ENCODE measurements around the gene MT1G. TPM values are rescaled to one million over a fixed set of nuclear protein-coding genes. Genes with fewer than 3 reads are reported as not detected.

MT1G gene
- total RNA-seq, 4 donors from 2014 or later, result 41.1 to 87.7 (median 49.2) TPM; not detected in 1

DNA sequence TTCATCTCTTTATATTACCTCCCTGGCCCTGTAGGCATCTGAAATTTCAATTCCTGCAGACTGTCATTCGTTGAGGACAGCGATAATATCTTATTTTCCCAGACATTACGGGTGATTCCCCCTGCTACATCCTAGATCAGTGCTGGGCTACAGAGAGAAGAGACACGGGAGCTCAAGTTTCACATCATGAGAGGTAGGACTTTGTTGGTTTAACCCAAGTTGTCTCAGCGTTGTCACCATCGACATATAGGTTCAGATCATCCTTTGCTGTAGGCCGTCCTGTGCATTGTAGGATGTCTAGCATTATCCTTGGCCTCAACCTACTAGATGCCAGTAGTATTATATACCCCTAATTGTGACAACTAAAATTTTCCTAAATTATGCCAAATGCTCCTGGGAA, 33.7 kb upstream of the MT1G start:
- Histone ChIP-seq H3K4me1 (peaks cover 0 to 12% (median 0%) of the 10 kb centered on the region in 4 donors), H3K36me3 (no peaks in the 10 kb centered on the region), H3K27me3 (no peaks in the 10 kb centered on the region), H3K9me3 (peaks cover 0 to 9% (median 0%) of the 10 kb centered on the region in 4 donors), H3K27ac (peak overlapping the region in 2 of 4 donors; percentile 2 to 22), H3K4me3 (no peak overlapping the region)
- TF ChIP-seq, protein P1, sequence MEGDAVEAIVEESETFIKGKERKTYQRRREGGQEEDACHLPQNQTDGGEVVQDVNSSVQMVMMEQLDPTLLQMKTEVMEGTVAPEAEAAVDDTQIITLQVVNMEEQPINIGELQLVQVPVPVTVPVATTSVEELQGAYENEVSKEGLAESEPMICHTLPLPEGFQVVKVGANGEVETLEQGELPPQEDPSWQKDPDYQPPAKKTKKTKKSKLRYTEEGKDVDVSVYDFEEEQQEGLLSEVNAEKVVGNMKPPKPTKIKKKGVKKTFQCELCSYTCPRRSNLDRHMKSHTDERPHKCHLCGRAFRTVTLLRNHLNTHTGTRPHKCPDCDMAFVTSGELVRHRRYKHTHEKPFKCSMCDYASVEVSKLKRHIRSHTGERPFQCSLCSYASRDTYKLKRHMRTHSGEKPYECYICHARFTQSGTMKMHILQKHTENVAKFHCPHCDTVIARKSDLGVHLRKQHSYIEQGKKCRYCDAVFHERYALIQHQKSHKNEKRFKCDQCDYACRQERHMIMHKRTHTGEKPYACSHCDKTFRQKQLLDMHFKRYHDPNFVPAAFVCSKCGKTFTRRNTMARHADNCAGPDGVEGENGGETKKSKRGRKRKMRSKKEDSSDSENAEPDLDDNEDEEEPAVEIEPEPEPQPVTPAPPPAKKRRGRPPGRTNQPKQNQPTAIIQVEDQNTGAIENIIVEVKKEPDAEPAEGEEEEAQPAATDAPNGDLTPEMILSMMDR (IDR thresholded peaks at IDR 0.05), result no peak
- no peak for TF ChIP-seq POLR2A (IDR thresholded peaks at IDR 0.05)
- no peak for TF ChIP-seq EP300 (IDR thresholded peaks at IDR 0.05)
- WGBS, 2 donors, result 84 to 88% methylated on average over 7 of the region's 7 CpGs
- DNase-seq (ENCODE audit: low spot score in 2 of 2), result no peak

DNA sequence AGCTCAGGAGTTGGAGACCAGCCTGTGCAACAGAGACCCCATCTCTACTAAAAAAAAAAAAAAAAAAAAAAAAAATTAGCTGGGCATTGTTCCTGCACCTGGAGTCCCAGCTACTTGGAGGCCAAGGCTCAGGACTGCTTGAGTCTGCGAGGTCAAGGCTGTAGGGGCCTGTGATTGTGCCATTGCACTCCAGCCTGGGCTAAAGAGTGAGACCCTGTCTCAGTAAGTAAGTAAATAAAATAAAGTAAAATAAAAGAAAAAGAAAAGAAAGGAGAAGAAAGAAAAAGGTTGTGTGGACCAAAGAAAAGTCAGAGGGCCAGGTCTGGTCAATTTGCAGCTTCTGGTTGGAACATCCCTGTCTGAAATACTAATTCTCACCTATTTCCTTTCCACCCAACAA, 32.8 kb upstream of the MT1G start:
- Histone ChIP-seq H3K9me3 (peaks cover 0 to 9% (median 0%) of the 10 kb centered on the region in 4 donors), H3K4me1 (peaks cover 0 to 12% (median 0%) of the 10 kb centered on the region in 4 donors), H3K36me3 (no peaks in the 10 kb centered on the region), H3K4me3 (no peak overlapping the region), H3K27me3 (no peaks in the 10 kb centered on the region), H3K27ac (no peak overlapping the region)
- TF ChIP-seq, protein P1 (IDR thresholded peaks at IDR 0.05), result no peak
- no peak for TF ChIP-seq POLR2A (IDR thresholded peaks at IDR 0.05)
- no peak for TF ChIP-seq EP300 (IDR thresholded peaks at IDR 0.05)
- DNase-seq (ENCODE audit: low spot score in 2 of 2), result no peak
- WGBS, 2 donors, result 88 to 100% methylated on average over 1 of the region's 1 CpG

DNA sequence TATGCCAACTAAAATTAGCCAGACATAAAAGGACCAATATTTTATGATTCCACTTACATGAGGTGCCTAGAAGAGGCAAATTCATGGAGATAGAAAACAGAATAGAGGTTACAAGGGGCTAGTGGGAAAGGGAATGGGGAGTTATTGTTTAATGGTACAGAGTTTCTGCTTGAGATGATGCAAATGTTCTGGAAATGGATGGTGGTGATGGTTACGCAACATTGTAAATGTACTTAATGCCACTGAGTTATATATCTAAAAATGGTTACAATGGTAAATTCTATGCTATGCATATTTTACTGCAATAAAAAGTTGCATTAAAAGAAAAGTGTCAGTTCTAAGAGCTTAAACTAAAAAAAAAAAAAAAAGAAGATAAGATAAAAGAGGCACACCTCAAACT, 32.3 kb upstream of the MT1G start:
- DNase-seq (ENCODE audit: low spot score in 2 of 2), result no peak
- Histone ChIP-seq H3K4me1 (peaks cover 0 to 12% (median 0%) of the 10 kb centered on the region in 4 donors), H3K4me3 (no peak overlapping the region), H3K27ac (no peak overlapping the region), H3K9me3 (peaks cover 0 to 9% (median 0%) of the 10 kb centered on the region in 4 donors), H3K36me3 (no peaks in the 10 kb centered on the region), H3K27me3 (no peaks in the 10 kb centered on the region)
- WGBS, 2 donors, result 37 to 53% methylated on average over 1 of the region's 1 CpG
- TF ChIP-seq, protein P1 (IDR thresholded peaks at IDR 0.05), result no peak
- no peak for TF ChIP-seq POLR2A (IDR thresholded peaks at IDR 0.05)
- no peak for TF ChIP-seq EP300 (IDR thresholded peaks at IDR 0.05)

DNA sequence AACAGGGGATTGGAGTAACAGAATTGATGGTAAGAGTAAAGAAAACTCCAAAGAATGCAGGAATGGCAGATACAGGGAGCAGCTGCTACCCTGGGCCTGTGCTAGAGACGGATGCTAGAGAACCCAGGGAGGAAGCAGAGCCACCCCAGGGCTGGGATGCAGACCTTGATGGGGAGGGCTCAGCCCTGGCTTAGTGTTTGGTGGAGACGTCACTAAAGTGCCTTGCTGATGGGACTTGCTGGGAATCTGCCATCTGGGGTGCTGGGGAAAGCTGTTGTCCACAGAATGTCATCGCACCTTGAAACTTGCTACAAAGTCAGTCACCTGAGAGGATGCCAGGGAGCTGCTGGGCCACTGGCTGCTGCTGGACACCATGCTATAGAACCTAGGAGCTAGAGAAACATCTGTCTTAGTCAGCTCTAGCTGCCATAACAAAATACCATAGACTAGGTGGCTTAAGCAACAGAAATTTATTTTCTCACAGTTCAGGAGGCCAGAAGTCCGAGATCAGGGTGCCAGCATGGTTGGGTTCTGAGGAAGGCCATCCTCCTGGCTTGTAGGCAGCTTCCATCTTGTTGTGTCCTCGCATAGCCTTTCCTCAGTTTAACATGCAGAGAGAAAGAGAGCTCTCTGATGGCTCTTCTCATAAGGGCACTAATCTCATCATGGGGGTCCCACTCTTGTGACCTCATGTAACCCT, 29.7 kb upstream of the MT1G start:
- no peak overlapping the region for H3K27ac ChIP-seq
- H3K36me3 ChIP-seq, result no peaks in the 10 kb centered on the region
- DNase-seq (ENCODE audit: low spot score in 2 of 2), result no peak
- no peak overlapping the region for H3K4me3 ChIP-seq
- no peaks in the 10 kb centered on the region for H3K27me3 ChIP-seq
- H3K9me3 ChIP-seq, result peaks cover 0 to 9% (median 0%) of the 10 kb centered on the region in 4 donors
- H3K4me1 ChIP-seq, result peaks cover 0 to 11% (median 0%) of the 10 kb centered on the region in 4 donors
- TF ChIP-seq EP300 (IDR thresholded peaks at IDR 0.05) (no peak), POLR2A (IDR thresholded peaks at IDR 0.05) (no peak)
- TF ChIP-seq, protein P1 (IDR thresholded peaks at IDR 0.05), result no peak
- WGBS, 2 donors, result 88 to 94% methylated on average over 5 of the region's 5 CpGs

DNA sequence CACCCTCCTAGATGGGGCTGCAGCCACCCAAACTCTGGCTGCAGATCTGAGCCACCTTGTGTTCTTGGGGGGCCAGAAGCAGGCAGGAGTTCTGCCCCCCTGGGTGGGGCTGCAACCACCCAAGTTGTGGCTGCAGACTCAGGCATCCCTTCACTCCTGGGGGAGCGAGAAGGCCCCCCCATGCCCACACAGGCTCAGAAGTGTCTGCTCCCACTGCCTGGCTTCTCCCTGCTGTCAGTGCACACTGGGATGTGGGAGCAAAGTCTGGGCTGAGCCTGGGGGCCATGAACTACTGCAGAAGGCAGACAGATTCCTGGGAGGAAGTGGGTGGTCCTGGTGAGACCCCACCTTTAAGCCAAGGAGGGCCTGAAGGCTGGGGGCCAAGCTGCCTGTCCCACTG, 27.4 kb upstream of the MT1G start:
- DNase-seq (ENCODE audit: low spot score in 2 of 2), result no peak
- WGBS, 2 donors, result 67% methylated on average over 1 of the region's 1 CpG; no CpG with 5 or more reads in 1 of the 2 donors
- Histone ChIP-seq H3K4me1 (no peaks in the 10 kb centered on the region), H3K9me3 (peaks cover 0 to 9% (median 0%) of the 10 kb centered on the region in 4 donors), H3K27ac (no peak overlapping the region), H3K27me3 (no peaks in the 10 kb centered on the region), H3K36me3 (no peaks in the 10 kb centered on the region), H3K4me3 (no peak overlapping the region)
- TF ChIP-seq EP300 (IDR thresholded peaks at IDR 0.05) (no peak), POLR2A (IDR thresholded peaks at IDR 0.05) (no peak)
- TF ChIP-seq, protein P1 (IDR thresholded peaks at IDR 0.05), result no peak
